Measurements from ENCODE around the gene COA3. TPM values are rescaled to one million over a fixed set of nuclear protein-coding genes. Genes with fewer than 3 reads are reported as not detected.
"Not testable (repeated sequence)": the region's sequence is repeated elsewhere in the genome, so short reads cannot be mapped to it uniquely, and the experiment has no call there.

Gene COA3
- polyA plus RNA-seq, 3 donors from 2014 or later = 162 to 221 (median 186) TPM

DNA sequence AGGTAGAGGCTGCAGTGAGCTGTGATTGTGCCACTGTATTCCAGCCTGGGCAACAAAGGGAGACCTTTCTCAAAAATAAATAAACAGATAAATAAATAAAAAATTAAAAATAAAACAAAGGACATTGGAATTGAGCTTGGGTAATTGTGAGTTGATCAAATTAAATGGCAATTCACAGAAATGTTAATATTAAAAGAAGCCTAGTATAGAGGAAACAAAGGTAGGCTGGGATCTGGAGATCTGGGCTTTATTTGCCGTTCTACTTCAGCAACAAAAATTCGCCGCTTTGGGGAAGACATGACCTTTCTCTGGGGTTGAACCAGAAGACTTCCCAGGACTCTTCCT is 25.6 kb downstream of the COA3 start:
- H3K4me3 Mint-ChIP-seq = peak overlapping the region; percentile 98 to 100 (median 99)
- H3K4me1 Mint-ChIP-seq = peaks cover 24 to 34% of the 10 kb centered on the region in 2 donors
- peak overlapping the region; percentile 98 to 99 (median 99) for H3K27ac Mint-ChIP-seq
- peaks cover 0 to 18% (median 8%) of the 10 kb centered on the region in 3 donors for H3K36me3 Mint-ChIP-seq
- H3K9me3 Mint-ChIP-seq = no peaks in the 10 kb centered on the region
- H3K27me3 Mint-ChIP-seq (ENCODE audit: low read depth in 3 of 3) = peaks cover 0 to 15% (median 4%) of the 10 kb centered on the region in 3 donors
- no peak for DNase-seq

GRCh38 chr17:42769964-42770363 is 28.5 kb downstream of the COA3 start:
- H3K9me3 Mint-ChIP-seq, H3K27ac Mint-ChIP-seq, H3K4me3 Mint-ChIP-seq, H3K36me3 Mint-ChIP-seq, DNase-seq: not testable (repeated sequence)
- Mint-ChIP-seq H3K4me1 (peaks cover 24 to 31% of the 10 kb centered on the region in 2 donors), H3K27me3 (ENCODE audit: low read depth in 3 of 3) (peaks cover 2 to 20% (median 7%) of the 10 kb centered on the region in 3 donors)

DNA sequence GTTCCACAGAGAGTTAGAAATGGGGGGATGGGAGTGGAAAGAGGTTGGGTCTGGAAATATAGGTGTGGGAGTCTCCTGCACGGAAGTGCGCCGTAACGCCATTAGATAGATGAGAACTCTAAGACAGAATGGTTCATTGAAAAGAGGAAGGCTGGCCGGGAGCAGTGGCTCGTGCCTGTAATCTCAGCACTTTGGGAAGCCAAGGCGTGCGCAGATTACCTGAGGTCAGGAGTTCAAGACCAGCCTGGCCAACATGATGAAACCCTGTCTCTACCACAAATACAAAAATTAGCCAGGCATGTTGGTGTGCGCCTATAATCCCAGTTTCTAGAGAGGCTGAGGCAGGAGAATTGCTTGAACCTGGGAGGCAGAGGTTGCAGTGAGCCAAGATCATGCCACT is 30.5 kb downstream of the COA3 start:
- H3K4me3 Mint-ChIP-seq, H3K36me3 Mint-ChIP-seq, H3K9me3 Mint-ChIP-seq, H3K27ac Mint-ChIP-seq, DNase-seq: not testable (repeated sequence)
- peaks cover 2 to 18% (median 9%) of the 10 kb centered on the region in 3 donors for H3K27me3 Mint-ChIP-seq (ENCODE audit: low read depth in 3 of 3)
- H3K4me1 Mint-ChIP-seq = peaks cover 9 to 12% of the 10 kb centered on the region in 2 donors

DNA sequence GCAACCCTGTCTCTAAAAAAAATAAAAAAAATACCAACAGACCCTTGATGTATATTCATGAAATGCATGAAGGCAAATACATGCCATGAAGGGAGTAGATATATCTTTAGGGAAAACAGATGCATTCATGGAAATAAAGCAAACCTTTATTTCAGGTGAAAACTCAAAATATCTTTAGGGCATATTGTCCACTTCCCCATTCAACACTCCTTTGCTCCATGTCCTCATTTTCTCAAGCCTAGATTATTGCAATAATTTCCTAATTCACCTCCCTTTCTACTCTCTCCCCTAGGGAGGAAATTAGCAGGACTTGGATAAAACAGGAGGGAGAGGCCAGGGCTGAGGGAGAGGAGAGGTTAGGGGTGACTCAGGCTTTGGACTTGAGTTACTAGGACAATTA is 31.0 kb downstream of the COA3 start:
- Mint-ChIP-seq H3K27ac (no peak overlapping the region), H3K27me3 (ENCODE audit: low read depth in 3 of 3) (peaks cover 2 to 22% (median 9%) of the 10 kb centered on the region in 3 donors), H3K36me3 (peaks cover 0 to 3% (median 0%) of the 10 kb centered on the region in 3 donors), H3K4me1 (peaks cover 7% of the 10 kb centered on the region in 2 donors), H3K9me3 (no peaks in the 10 kb centered on the region), H3K4me3 (no peak overlapping the region)
- no peak for DNase-seq

DNA sequence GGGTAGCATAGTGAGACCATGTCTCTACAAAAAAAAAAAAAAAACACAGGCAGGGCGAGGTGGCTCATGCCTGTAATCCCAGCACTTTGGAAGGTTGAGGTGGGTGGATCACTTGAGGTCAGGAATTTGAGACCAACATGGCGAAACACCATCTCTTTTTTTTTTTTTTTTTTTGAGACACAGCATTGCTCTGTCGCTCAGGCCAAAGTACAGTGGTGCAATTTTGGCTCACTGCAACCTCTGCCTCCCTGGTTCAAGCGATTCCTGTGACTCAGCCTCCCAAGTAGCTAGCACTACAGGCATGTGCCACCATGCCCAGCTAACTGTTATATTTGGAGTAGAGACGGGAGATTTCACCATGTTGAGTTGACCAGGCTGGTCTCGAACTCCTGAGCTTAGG is 32.4 kb downstream of the COA3 start:
- Mint-ChIP-seq H3K27ac (no peak overlapping the region), H3K4me1 (peaks cover 0 to 5% of the 10 kb centered on the region in 2 donors), H3K4me3 (no peak overlapping the region), H3K9me3 (peaks cover 0 to 4% (median 0%) of the 10 kb centered on the region in 6 donors), H3K36me3 (peaks cover 0 to 3% (median 0%) of the 10 kb centered on the region in 3 donors), H3K27me3 (ENCODE audit: low read depth in 3 of 3) (peaks cover 5 to 22% (median 10%) of the 10 kb centered on the region in 3 donors)
- DNase-seq = no peak

- no peak for DNase-seq
- Mint-ChIP-seq H3K27me3 (ENCODE audit: low read depth in 3 of 3) (peaks cover 5 to 36% (median 21%) of the 10 kb centered on the region in 3 donors), H3K9me3 (peaks cover 0 to 4% (median 0%) of the 10 kb centered on the region in 6 donors), H3K36me3 (peaks cover 0 to 3% (median 0%) of the 10 kb centered on the region in 3 donors), H3K27ac (no peak overlapping the region), H3K4me1 (peaks cover 4 to 8% of the 10 kb centered on the region in 2 donors), H3K4me3 (peak overlapping the region in 3 of 5 donors; percentile 41 to 62 (median 43))
Measured at GRCh38 chr17:42761638-42762037, 36.9 kb downstream of the COA3 start.

GRCh38 chr17:42760652-42761581 is 37.6 kb downstream of the COA3 start, which contains the start of gene RAMP2:
Gene RAMP2, plus strand, starts transcription at chr17:42761227. Its CDS starts 35 bp downstream, at chr17:42761262.
- DNase-seq = peak in 1 of 3 donors; percentile 9
- peaks cover 4 to 8% of the 10 kb centered on the region in 2 donors for H3K4me1 Mint-ChIP-seq
- H3K27ac Mint-ChIP-seq = no peak within 1 kb of the TSS
- H3K4me3 Mint-ChIP-seq = peak within 1 kb of the TSS; percentile 43 to 62 (median 47)
- peaks cover 0 to 4% (median 0%) of the 10 kb centered on the region in 6 donors for H3K9me3 Mint-ChIP-seq
- peaks cover 6 to 36% (median 23%) of the 10 kb centered on the region in 3 donors for H3K27me3 Mint-ChIP-seq (ENCODE audit: low read depth in 3 of 3)
- peaks cover 0 to 3% (median 0%) of the 10 kb centered on the region in 3 donors for H3K36me3 Mint-ChIP-seq

GRCh38 chr17:42759982-42760651 is 38.4 kb downstream of the COA3 start:
- Mint-ChIP-seq H3K9me3 (peaks cover 0 to 4% (median 0%) of the 10 kb centered on the region in 6 donors), H3K4me3 (peak overlapping the region; percentile 31 to 54 (median 42)), H3K27ac (no peak overlapping the region), H3K27me3 (ENCODE audit: low read depth in 3 of 3) (peaks cover 7 to 36% (median 21%) of the 10 kb centered on the region in 3 donors), H3K36me3 (peaks cover 0 to 3% (median 0%) of the 10 kb centered on the region in 3 donors), H3K4me1 (peaks cover 4 to 8% of the 10 kb centered on the region in 2 donors)
- no peak for DNase-seq

DNA sequence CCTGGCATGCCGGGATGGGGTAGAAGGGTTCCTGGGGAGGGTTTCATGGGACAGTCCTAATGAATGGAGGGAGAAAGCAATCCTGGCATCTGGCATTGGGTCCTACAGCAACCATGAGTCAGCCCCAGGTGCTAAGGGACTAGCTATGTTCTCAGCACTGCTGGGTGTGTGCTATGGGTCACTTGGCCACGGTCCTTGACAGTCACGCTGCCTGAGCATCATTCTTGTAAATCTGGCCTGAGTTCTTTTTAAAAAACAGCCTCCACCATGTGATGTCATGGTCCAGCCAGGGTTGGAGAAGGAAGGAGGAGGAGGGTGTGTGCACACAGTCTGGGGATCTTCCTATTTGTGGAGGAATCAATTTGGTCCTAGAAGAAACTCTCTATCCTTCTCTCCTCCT is 43.7 kb downstream of the COA3 start:
- DNase-seq = no peak
- peaks cover 10 to 24% (median 14%) of the 10 kb centered on the region in 3 donors for H3K27me3 Mint-ChIP-seq (ENCODE audit: low read depth in 3 of 3)
- H3K27ac Mint-ChIP-seq = no peak overlapping the region
- no peak overlapping the region for H3K4me3 Mint-ChIP-seq
- no peaks in the 10 kb centered on the region for H3K4me1 Mint-ChIP-seq
- H3K9me3 Mint-ChIP-seq = no peaks in the 10 kb centered on the region
- no peaks in the 10 kb centered on the region for H3K36me3 Mint-ChIP-seq

GRCh38 chr17:42751628-42752027 is 46.9 kb downstream of the COA3 start:
- no peak overlapping the region for H3K4me3 Mint-ChIP-seq
- no peak overlapping the region for H3K27ac Mint-ChIP-seq
- no peak for DNase-seq
- no peaks in the 10 kb centered on the region for H3K4me1 Mint-ChIP-seq
- no peaks in the 10 kb centered on the region for H3K36me3 Mint-ChIP-seq
- peaks cover 4 to 19% (median 9%) of the 10 kb centered on the region in 3 donors for H3K27me3 Mint-ChIP-seq (ENCODE audit: low read depth in 3 of 3)
- H3K9me3 Mint-ChIP-seq = no peaks in the 10 kb centered on the region

GRCh38 chr17:42750739-42751344 is 47.7 kb downstream of the COA3 start:
- Mint-ChIP-seq H3K27ac (no peak overlapping the region), H3K9me3 (no peaks in the 10 kb centered on the region), H3K4me3 (no peak overlapping the region), H3K27me3 (ENCODE audit: low read depth in 3 of 3) (peaks cover 1 to 19% (median 8%) of the 10 kb centered on the region in 3 donors), H3K36me3 (no peaks in the 10 kb centered on the region), H3K4me1 (no peaks in the 10 kb centered on the region)
- DNase-seq = no peak

DNA sequence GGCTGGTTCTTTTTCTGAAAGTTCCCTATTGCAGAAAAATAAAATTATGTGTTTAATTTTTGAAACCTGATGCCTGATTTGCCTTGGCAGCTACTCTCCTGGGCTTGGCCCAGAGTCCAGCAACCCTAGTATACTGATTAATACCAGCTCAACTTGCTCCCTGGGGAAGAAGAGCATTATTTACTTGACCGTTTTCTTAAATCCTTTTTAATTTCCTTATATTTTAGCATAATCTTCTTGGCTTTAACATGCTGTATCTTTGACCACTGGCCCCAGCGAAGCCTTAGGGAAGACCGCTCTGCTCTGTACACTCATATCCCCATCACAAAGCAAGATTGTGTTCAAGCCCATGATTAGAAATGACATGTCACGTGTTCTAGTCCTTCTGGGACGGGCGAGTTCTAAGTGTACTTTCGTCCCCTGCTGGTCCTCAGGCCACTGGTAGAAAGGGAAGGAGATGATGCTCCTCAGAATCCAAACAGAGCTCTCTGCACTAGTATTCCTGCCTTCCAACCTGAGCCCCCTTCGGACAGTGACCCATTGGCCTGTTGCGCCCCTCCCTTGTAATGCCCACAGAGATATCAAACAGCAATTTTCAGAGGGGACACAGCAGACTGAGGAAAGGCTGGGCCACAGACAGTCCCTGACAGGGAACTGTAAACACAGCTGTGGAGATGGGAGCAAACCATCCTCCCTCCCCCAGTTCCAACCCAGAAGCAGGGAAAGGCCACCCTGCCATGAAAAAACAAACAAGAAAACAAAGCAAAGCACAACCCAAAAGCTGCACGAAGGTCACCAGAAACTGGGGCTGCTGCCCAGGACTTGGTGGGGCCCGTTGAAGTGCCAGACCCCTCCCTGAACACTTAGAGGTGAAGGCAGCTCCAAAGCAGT is 49.4 kb downstream of the COA3 start:
- H3K9me3 Mint-ChIP-seq = no peaks in the 10 kb centered on the region
- no peak overlapping the region for H3K27ac Mint-ChIP-seq
- H3K4me1 Mint-ChIP-seq = peaks cover 9 to 11% of the 10 kb centered on the region in 2 donors
- DNase-seq = no peak
- peaks cover 3 to 22% (median 6%) of the 10 kb centered on the region in 3 donors for H3K27me3 Mint-ChIP-seq (ENCODE audit: low read depth in 3 of 3)
- H3K4me3 Mint-ChIP-seq = no peak overlapping the region
- no peaks in the 10 kb centered on the region for H3K36me3 Mint-ChIP-seq

All from immature natural killer cell (primary cell).